GM10248 (cell line): ENCODE data around the gene CBL.
A peak's percentile ranks its signal among the peaks of the same experiment; 100 is the strongest.
"Not testable (repeated sequence)": the region's sequence is repeated elsewhere in the genome, so short reads cannot be mapped to it uniquely, and the experiment has no call there.

Experiments used
- CTCF ChIA-PET: fragments of 300-600 bp; sonication (Branson Sonifier 250); formaldehyde crosslinking; extraction: SDS; loops from one replicate; lab custom pipeline; 2021; ENCODE audit warnings: antibody characterized with exemption; lab: Yijun Ruan, JAX
- POLR2A ChIA-PET: fragments of 350-650 bp; sonication (Branson Sonifier 250); formaldehyde crosslinking; extraction: SDS; loops from one replicate; lab custom pipeline; 2020; ENCODE audit warnings: antibody characterized with exemption; lab: Yijun Ruan, JAX
- DNase-seq: peaks from one replicate; pipeline ENCODE4 v3.0.0; 2012; ENCODE audit errors: extremely low spot score
- TF ChIP-seq, protein P1 (sequence below): IDR thresholded peaks from 2 replicates; pipeline ENCODE4 v1.5.1; 2012; ENCODE audit warnings: mild to moderate bottlenecking, low read depth; ENCODE audit errors: extremely low read depth, missing control alignments, control extremely low read depth

The CBL gene

DNA sequence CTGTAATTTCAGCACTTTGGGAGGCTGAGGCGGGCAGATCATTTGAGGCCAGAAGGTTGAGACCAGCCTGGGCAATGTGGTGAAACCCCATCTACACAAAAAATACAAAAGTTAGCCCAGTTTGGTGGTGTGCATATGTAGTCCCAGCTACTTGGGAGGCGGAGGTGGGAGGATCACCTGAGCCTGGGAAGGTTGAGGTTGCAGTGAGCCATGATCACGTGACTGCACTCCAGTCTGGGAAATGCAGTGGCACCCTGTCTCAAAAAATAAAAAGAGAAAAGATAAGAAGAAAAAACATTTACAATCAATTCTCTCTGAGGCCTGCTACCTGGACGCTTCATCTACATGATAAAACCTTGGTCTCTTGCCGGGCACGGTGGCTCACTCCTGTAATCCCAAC is 7.2 kb upstream of the CBL start:
- CTCF ChIA-PET: interaction anchor here (1.1 to 2.0 kb wide), 4 partner anchors 11 to 125 kb away, joined by 3 to 6 read pairs (median 3); no protein-coding TSS in a partner anchor
- TF ChIP-seq, protein P1, sequence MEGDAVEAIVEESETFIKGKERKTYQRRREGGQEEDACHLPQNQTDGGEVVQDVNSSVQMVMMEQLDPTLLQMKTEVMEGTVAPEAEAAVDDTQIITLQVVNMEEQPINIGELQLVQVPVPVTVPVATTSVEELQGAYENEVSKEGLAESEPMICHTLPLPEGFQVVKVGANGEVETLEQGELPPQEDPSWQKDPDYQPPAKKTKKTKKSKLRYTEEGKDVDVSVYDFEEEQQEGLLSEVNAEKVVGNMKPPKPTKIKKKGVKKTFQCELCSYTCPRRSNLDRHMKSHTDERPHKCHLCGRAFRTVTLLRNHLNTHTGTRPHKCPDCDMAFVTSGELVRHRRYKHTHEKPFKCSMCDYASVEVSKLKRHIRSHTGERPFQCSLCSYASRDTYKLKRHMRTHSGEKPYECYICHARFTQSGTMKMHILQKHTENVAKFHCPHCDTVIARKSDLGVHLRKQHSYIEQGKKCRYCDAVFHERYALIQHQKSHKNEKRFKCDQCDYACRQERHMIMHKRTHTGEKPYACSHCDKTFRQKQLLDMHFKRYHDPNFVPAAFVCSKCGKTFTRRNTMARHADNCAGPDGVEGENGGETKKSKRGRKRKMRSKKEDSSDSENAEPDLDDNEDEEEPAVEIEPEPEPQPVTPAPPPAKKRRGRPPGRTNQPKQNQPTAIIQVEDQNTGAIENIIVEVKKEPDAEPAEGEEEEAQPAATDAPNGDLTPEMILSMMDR: no peak
- DNase-seq: no peak
- POLR2A ChIA-PET: no interaction called here

DNA sequence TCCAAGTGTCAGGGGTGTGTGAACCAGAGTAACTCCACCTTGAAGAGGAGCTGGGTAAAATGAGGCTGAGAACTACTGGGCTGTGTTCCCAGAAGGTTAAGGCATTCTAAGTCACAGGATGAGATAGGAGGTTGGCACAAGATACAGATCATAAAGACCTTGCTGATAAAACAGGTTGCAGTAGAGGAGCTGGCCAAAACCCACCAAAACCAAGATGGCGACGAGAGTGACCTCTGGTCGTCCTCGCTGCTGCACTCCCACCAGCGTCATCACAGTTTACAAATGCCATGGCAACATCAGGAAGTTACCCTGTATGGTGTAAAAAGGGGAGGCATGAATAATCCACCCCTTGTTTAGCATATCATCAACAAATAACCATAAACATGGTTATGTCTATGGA is 4.9 kb upstream of the CBL start:
- POLR2A ChIA-PET, DNase-seq: not testable (repeated sequence)
- CTCF ChIA-PET: interaction anchor here (1.4 to 2.3 kb wide), 4 partner anchors 30 to 123 kb away, joined by 3 to 6 read pairs (median 4); no protein-coding TSS in a partner anchor

DNA sequence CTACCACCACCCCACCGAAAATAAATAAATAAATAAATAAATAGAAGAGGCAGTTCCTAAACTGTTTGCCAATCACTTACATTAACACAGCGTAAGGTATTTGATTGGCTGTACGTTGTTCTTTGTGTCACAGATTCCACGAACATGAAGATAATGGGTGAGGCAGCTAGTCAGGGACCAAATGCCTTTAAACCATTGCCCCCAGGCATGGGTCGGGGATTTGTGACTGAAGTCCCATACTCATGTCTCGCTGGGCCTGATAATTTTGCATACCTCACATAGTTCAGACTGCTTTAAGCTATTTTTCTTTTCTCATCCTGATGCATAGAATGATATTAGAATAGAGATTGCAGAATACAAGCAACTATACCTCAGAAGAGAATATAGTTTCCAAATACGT is 3.6 kb upstream of the CBL start:
- no peak for DNase-seq
- TF ChIP-seq, protein P1: no peak
- ChIA-PET POLR2A (no interaction called here), CTCF (interaction anchor here (1.4 to 2.3 kb wide), 3 partner anchors 31 to 122 kb away, joined by 3 to 6 read pairs (median 4); no protein-coding TSS in a partner anchor)

DNA sequence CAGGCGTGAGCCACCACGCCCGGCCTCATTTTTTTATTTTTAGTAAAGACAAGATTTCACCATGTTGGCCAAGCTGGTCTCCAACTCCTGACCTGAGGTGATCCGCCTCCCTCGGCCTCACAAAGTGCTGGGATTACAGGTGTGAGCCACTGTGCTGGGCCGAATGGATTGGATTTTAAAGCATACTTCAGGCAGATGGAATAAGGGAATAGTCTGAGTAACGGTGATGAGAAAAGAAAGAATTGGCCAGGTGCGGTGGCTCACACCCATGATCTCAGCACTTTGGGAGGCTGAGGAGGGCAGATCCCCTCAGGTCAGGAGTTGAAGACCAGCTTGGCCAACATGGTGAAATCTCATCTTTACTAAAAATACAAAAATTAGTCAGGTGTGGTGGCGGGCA is 2.1 kb upstream of the CBL start:
- TF ChIP-seq, protein P1: no peak
- ChIA-PET CTCF (interaction anchor here (0.9 to 4.5 kb wide), 8 partner anchors 8 to 119 kb away, joined by 3 to 43 read pairs (median 3); no protein-coding TSS in a partner anchor), POLR2A (no interaction called here)
- DNase-seq: no peak

DNA sequence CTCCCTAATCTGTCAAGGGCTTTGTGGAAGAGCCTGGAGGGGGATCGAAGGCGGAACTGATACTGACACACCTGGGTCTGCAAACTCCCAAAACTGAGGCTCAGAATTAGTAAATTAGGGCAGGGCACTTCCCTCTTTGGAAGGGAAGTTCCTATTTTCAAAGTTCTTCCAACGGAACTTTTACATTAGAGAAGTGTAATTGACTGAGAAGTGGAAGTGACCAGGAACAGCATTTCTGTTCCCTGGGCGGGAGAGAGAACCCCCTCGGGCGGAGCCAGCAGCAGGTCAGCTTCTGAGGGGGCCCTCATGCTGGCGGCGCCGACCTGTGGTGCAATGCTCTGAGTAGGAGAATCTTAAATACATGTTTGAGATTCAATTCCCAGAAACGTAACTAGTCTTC is 1.1 kb upstream of the CBL start:
- TF ChIP-seq, protein P1: no peak
- peak; percentile 25 for DNase-seq
- ChIA-PET CTCF (interaction anchor here (0.9 to 4.5 kb wide), 14 partner anchors 8 to 118 kb away, joined by 3 to 43 read pairs (median 6); partner anchors contain the start of gene C2CD2L), POLR2A (interaction anchor here (0.5 kb wide), 1 partner anchor 41 kb away, joined by 3 read pairs; no protein-coding TSS in a partner anchor)

DNA sequence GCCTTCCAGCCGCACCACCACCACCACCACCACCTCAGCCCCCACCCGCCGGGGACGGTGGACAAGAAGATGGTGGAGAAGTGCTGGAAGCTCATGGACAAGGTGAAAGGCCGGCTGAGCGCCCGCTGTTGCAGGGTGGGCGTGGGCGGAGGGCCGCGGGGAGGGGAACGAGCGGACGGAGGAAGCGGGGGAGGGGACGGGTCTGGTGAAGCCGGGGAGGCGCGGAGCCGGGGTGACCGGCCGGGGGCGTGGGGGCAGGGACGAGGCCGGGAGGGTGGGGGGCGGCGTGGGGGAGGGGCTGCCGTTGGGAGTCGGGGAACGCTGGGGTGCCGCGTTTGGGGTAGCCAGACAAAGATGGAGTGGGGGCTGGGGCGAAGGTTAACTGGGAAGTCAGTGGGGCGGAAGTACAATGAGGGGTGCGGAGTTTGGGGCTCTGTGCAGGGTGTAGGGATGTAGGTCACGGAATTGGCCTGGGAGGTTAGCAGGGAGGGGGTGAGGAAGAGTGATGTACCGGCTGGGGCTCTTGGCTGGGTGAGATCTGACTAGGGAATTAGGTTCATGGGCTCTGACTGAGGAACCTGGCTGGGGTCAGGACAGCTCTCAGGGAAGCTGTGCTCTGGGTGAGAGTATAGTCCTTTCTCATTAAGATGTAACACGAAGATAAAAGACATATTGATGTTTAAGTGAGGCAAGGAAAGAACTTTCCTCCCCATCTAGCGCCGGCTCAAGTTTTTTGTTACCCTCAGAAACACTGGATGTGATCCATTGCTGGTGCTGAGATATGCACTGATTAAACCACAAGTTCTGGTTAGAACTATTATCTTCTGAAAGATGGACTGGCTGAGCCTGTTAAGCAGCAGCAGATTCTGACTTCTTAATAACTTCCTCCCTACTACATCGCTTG is 624 bp downstream of the CBL start:
- ChIA-PET POLR2A (interaction anchor here (1.0 to 1.1 kb wide), 2 partner anchors 43 to 112 kb away, joined by 3 to 5 read pairs; a partner anchor contains a TSS), CTCF (interaction anchor here (0.6 to 4.5 kb wide), 41 partner anchors 10 to 517 kb away, joined by 3 to 43 read pairs (median 3); partner anchors contain the start of genes DPAGT1, HINFP and HMBS)
- TF ChIP-seq, protein P1: no peak
- DNase-seq: peak; percentile 76
